ENCODE measurements around the gene TNFRSF14. TPM values are rescaled to one million over a fixed set of nuclear protein-coding genes. Genes with fewer than 3 reads are reported as not detected.

TNFRSF14 gene
- total RNA-seq, 1 donor, result 17.7 TPM

DNA sequence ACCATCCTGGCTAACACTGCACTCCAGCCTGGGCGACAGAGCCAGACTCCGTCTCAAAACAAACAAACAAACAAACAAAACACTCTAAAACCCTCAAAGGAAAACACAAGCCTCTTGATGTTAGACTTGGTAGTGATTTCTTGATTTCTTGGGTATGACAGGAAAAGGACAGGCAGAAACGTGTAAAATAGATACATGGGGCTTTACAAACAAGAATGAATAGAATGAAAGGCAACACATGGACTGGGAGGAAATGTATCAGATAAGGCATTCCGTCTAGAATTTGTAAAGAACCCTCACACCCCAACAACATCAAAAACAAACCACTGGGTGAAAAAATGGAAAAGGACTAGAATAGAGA is 22.6 kb downstream of the TNFRSF14 start:
- H3K4me3 ChIP-seq (ENCODE audit: low read depth, low read length), result no peak overlapping the region
- no peak for DNase-seq (ENCODE audit: low read depth)
- TF ChIP-seq, protein P1, sequence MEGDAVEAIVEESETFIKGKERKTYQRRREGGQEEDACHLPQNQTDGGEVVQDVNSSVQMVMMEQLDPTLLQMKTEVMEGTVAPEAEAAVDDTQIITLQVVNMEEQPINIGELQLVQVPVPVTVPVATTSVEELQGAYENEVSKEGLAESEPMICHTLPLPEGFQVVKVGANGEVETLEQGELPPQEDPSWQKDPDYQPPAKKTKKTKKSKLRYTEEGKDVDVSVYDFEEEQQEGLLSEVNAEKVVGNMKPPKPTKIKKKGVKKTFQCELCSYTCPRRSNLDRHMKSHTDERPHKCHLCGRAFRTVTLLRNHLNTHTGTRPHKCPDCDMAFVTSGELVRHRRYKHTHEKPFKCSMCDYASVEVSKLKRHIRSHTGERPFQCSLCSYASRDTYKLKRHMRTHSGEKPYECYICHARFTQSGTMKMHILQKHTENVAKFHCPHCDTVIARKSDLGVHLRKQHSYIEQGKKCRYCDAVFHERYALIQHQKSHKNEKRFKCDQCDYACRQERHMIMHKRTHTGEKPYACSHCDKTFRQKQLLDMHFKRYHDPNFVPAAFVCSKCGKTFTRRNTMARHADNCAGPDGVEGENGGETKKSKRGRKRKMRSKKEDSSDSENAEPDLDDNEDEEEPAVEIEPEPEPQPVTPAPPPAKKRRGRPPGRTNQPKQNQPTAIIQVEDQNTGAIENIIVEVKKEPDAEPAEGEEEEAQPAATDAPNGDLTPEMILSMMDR (IDR thresholded peaks at IDR 0.05; ENCODE audit: insufficient read depth, low read depth, low read length), result no peak

DNA sequence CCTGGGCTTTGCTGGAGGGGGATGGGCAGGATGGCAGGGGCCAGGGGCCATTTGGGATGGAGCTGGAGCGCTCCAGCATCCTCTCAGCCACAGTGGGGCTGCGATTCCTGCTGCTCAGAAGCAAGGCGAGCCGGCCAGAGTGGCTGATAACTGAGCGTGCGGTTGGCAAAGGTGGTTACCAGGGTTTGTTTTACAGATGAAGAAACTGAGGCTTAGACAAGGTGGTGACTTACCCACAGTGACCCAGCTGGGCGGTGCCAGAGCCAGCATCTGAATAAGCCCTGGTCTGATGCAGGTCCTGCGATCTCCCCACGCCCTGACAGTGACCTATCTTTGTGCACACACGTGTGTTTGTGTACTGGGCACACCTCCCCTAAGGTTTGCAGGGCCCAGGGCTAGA is 24.5 kb downstream of the TNFRSF14 start:
- H3K4me3 ChIP-seq (ENCODE audit: low read depth, low read length), result no peak overlapping the region
- TF ChIP-seq, protein P1 (IDR thresholded peaks at IDR 0.05; ENCODE audit: insufficient read depth, low read depth, low read length), result no peak
- no peak for DNase-seq (ENCODE audit: low read depth)

DNA sequence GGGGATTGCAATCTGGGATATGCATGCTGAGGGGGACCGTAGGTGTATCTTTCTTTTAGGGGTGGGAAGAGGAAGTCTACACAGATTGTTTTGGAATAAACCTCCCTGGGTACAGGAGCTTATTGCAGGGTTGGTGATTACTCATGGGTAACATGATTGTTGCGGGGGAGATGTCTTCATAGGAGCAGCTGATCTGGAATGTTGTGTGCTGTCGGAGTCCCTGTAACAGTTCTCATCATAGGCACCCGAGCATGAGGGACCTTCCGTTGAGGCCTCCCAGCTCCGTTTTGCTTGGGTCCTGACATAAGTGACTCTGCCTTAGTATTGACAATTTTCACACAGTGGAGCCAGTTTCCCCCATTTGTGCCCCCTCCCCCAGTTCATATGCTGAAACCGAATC is 26.2 kb downstream of the TNFRSF14 start:
- DNase-seq (ENCODE audit: low read depth), result peak; percentile 61
- H3K4me3 ChIP-seq (ENCODE audit: low read depth, low read length), result no peak overlapping the region
- TF ChIP-seq, protein P1 (IDR thresholded peaks at IDR 0.05; ENCODE audit: insufficient read depth, low read depth, low read length), result no peak

DNA sequence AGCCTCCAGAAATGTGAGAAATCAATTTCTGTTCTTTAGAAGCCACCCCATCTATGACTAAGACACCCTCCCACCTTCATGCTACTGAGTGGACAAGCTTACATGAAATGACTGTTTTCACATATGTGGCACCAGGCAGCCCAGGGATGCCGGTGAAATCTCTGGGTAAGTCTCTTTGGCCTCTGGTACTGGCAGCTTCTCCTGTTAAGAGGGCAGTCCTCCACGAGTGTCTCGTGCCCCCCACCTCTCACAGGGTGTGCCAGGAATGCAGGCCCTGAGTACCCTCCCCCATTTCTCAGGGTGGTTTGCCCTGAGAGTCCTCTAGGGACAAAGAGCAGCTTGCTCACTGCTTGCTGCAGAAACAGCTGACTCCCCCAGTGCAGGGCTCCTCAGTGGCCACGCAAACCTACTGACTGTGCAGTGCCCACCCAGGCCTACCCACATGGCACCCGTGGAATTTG is 27.2 kb downstream of the TNFRSF14 start:
- no peak for DNase-seq (ENCODE audit: low read depth)
- H3K4me3 ChIP-seq (ENCODE audit: low read depth, low read length), result no peak overlapping the region
- TF ChIP-seq, protein P1 (IDR thresholded peaks at IDR 0.05; ENCODE audit: insufficient read depth, low read depth, low read length), result no peak

DNA sequence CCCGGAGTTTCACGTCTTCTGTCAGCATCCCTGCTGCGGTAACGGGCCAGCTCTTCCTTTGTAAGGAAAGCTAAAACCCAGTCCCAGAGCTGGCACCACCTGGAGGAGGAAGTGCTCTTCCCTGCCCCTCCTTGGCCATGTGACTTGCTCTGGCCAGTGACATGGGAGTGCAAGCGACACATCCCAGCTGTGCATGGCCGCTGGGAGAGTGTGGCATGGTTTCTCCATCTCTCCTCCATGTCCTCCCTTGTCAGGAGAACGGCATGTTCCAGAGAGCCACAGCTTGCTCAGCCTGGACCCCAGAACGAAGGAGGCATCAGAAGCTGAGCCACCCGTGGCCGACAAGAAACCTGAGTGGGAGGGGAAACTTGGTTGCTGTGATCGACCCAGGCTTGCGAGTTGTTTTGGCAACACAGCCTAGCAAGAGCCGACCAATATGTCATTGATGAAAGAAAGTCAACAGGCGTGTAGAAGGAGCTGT is 27.7 kb downstream of the TNFRSF14 start:
- peak; percentile 18 for DNase-seq (ENCODE audit: low read depth)

DNA sequence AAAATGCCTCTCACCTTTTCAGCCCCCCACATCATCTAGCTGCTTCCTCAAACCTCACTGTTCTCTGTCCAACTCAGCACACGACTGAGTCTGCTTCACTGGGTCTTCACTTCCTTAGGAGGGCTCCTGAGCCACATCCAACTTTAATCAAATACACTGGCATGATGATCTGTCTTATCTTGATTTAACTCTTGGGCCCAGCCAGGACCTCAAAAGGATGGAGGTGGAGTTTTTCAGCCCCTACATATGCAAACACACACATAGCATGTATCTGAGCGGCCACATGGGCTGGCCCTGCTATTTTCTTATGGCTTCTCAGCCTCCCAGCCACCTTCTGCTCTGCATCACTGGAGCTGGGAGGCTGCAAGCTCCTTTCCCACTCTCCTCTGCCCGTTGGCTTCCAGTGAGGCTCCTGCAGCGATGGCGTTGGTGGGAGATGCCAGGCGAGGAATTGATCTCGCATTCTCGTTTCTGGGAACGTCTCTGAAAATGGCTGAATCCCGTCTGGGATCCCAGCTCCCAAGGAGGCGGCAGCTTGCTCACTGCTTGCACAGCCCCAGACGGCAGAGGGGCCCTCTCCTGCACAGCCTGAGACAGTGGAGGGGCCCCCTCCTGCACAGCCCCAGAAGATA is 28.6 kb downstream of the TNFRSF14 start:
- peak overlapping the region; percentile 72 for H3K4me3 ChIP-seq (ENCODE audit: low read depth, low read length)
- TF ChIP-seq, protein P1 (IDR thresholded peaks at IDR 0.05; ENCODE audit: insufficient read depth, low read depth, low read length), result no peak
- DNase-seq (ENCODE audit: low read depth), result no peak

More for the DNA sequence above, 27.7 kb downstream of the TNFRSF14 start:
- TF ChIP-seq, protein P1 (IDR thresholded peaks at IDR 0.05; ENCODE audit: insufficient read depth, low read depth, low read length), result no peak
- no peak overlapping the region for H3K4me3 ChIP-seq (ENCODE audit: low read depth, low read length)

Data from fibroblast of villous mesenchyme (primary cell).